Ascending aorta (tissue), 2 donors: ENCODE data around the gene ZNF680. TPM values are rescaled to one million over a fixed set of nuclear protein-coding genes. Genes with fewer than 3 reads are reported as not detected.

Experiments
- DNase-seq, 2 donors: peaks; one replicate each; pipeline ENCODE4 v3.0.0-alpha.2; 2019; ENCODE audit warnings: low spot score in 2 of 2
- H3K27ac ChIP-seq, 2 donors: fragments of 200-600 bp; sonication (generic); one replicate each; pipeline ENCODE4 v1.5.1; 2016 to 2017; ENCODE audit warnings: mild to moderate bottlenecking in 1 of 2
- H3K27me3 ChIP-seq: fragments of 200-600 bp; sonication (generic); one replicate; pipeline ENCODE4 v1.5.1; 2017
- H3K36me3 ChIP-seq, 2 donors: fragments of 200-600 bp; sonication (generic); one replicate each; pipeline ENCODE4 v1.5.1; 2016
- H3K4me1 ChIP-seq, 2 donors: fragments of 200-600 bp; sonication (generic); one replicate each; pipeline ENCODE4 v1.5.1; 2016 to 2017; ENCODE audit warnings: mild to moderate bottlenecking in 1 of 2
- H3K4me3 ChIP-seq, 2 donors: fragments of 200-600 bp; sonication (generic); one replicate each; pipeline ENCODE4 v1.5.1; 2016 to 2017; ENCODE audit warnings: mild to moderate bottlenecking in 1 of 2
- H3K9me3 ChIP-seq, 2 donors: fragments of 200-600 bp; sonication (generic); one replicate each; pipeline ENCODE4 v1.5.1; 2016
- CTCF ChIP-seq, 3 experiments: fragments of 200-600 bp in 2 of 3; fragments of 450-650 bp in 1 of 3; sonication (generic) in 2 of 3; IDR thresholded peaks; one replicate each; pipeline ENCODE4 v1.5.1; 2016 to 2019; ENCODE audit warnings: antibody characterized with exemption in 3 of 3, mild to moderate bottlenecking in 1 of 3, moderate library complexity in 1 of 3
- intact Hi-C: fragments of 100-400 bp; cut with DNase I; formaldehyde crosslinking; loops from one replicate; pipeline ENCODE4 v1.15.1; 2023
- total RNA-seq: library from RNA; depleted of rRNA; stranded (reverse); fragments of >200 nt; gene quantifications from one replicate; pipeline ENCODE4 v1.1.0, GENCODE V29; 2016

ZNF680 gene
- total RNA-seq, 1 donor from 2014 or later, result 11.0 TPM

GRCh38 chr7:64533756-64534155, 29.1 kb downstream of the ZNF680 start:
- no peak overlapping the region for H3K27ac ChIP-seq
- H3K27me3 ChIP-seq, result no peaks in the 10 kb centered on the region
- no peak for DNase-seq
- H3K9me3 ChIP-seq, result peaks cover 10 to 47% of the 10 kb centered on the region in 2 donors
- H3K4me1 ChIP-seq, result no peaks in the 10 kb centered on the region
- intact Hi-C loops, result no loop called here
- no peak for TF ChIP-seq CTCF (IDR thresholded peaks at IDR 0.05)
- H3K4me3 ChIP-seq, result no peak overlapping the region
- peaks cover 24 to 77% of the 10 kb centered on the region in 2 donors for H3K36me3 ChIP-seq

- no peak for TF ChIP-seq CTCF (IDR thresholded peaks at IDR 0.05)
- Histone ChIP-seq H3K9me3 (peaks cover 32 to 94% of the 10 kb centered on the region in 2 donors), H3K27ac (no peak overlapping the region), H3K36me3 (peaks cover 42 to 92% of the 10 kb centered on the region in 2 donors), H3K4me3 (no peak overlapping the region), H3K27me3 (no peaks in the 10 kb centered on the region), H3K4me1 (no peaks in the 10 kb centered on the region)
- no peak for DNase-seq
- intact Hi-C loops, result no loop called here
These were observed 34.1 kb downstream of the ZNF680 start for GRCh38 chr7:64528770-64529169.

GRCh38 chr7:64521409-64521984, 41.4 kb downstream of the ZNF680 start:
- Histone ChIP-seq H3K4me1 (no peaks in the 10 kb centered on the region), H3K27ac (no peak overlapping the region), H3K9me3 (peaks cover 53 to 100% of the 10 kb centered on the region in 2 donors), H3K36me3 (peaks cover 35 to 78% of the 10 kb centered on the region in 2 donors), H3K27me3 (no peaks in the 10 kb centered on the region), H3K4me3 (no peak overlapping the region)
- intact Hi-C loops, result no loop called here
- no peak for TF ChIP-seq CTCF (IDR thresholded peaks at IDR 0.05)
- no peak for DNase-seq

- Histone ChIP-seq H3K4me3 (no peak overlapping the region), H3K36me3 (peaks cover 5 to 44% of the 10 kb centered on the region in 2 donors), H3K4me1 (peaks cover 0 to 5% of the 10 kb centered on the region in 2 donors), H3K27ac (peak overlapping the region in 1 of 2 donors; percentile 51), H3K27me3 (no peaks in the 10 kb centered on the region), H3K9me3 (peaks cover 21 to 90% of the 10 kb centered on the region in 2 donors)
- no peak for DNase-seq
- TF ChIP-seq CTCF (IDR thresholded peaks at IDR 0.05), result no peak
- intact Hi-C loops, result no loop called here
These were observed 46.4 kb downstream of the ZNF680 start for GRCh38 chr7:64516451-64516850.

- peaks cover 0 to 44% of the 10 kb centered on the region in 2 donors for H3K36me3 ChIP-seq
- intact Hi-C loops, result no loop called here
These were observed 47.1 kb downstream of the ZNF680 start for GRCh38 chr7:64515781-64516180.

More at GRCh38 chr7:64515781-64516180, 47.1 kb downstream of the ZNF680 start:
- Histone ChIP-seq H3K27ac (peak overlapping the region in 1 of 2 donors; percentile 51), H3K9me3 (peaks cover 15 to 90% of the 10 kb centered on the region in 2 donors), H3K27me3 (no peaks in the 10 kb centered on the region), H3K4me1 (peaks cover 0 to 5% of the 10 kb centered on the region in 2 donors), H3K4me3 (no peak overlapping the region)
- no peak for DNase-seq
- no peak for TF ChIP-seq CTCF (IDR thresholded peaks at IDR 0.05)
